ENCODE measurements around the gene RPA3.

RPA3 gene

GRCh38 chr7:7718492-7718891, at the start of gene RPA3:
TSS of gene RPA3 (minus strand) at chr7:7718607. CDS start at chr7:7640418, 78,189 bp downstream.
- DNase-seq (ENCODE audit: low read depth), result no peak

- no peak for DNase-seq (ENCODE audit: low read depth)
Observed at GRCh38 chr7:7766671-7767070, 48.3 kb upstream of the RPA3 start.

- no peak for DNase-seq (ENCODE audit: low read depth)
Observed at GRCh38 chr7:7765422-7765821, 47.0 kb upstream of the RPA3 start.

- DNase-seq (ENCODE audit: low read depth), result no peak
Observed at GRCh38 chr7:7764520-7765396, 46.4 kb upstream of the RPA3 start.

GRCh38 chr7:7761974-7762779, 43.8 kb upstream of the RPA3 start:
- DNase-seq (ENCODE audit: low read depth), result no peak

GRCh38 chr7:7761340-7761973, 43.0 kb upstream of the RPA3 start:
- no peak for DNase-seq (ENCODE audit: low read depth)

- no peak for DNase-seq (ENCODE audit: low read depth)
Observed at GRCh38 chr7:7757576-7757975, 39.2 kb upstream of the RPA3 start.

- DNase-seq (ENCODE audit: low read depth), result no peak
Observed at GRCh38 chr7:7756577-7756976, 38.2 kb upstream of the RPA3 start.

- no peak for DNase-seq (ENCODE audit: low read depth)
Observed at GRCh38 chr7:7751243-7752092, 33.1 kb upstream of the RPA3 start.

- DNase-seq (ENCODE audit: low read depth), result no peak
Observed at GRCh38 chr7:7750571-7751242, 32.3 kb upstream of the RPA3 start.

GRCh38 chr7:7746458-7746857, 28.1 kb upstream of the RPA3 start:
- DNase-seq (ENCODE audit: low read depth), result no peak

GRCh38 chr7:7745966-7746365, 27.6 kb upstream of the RPA3 start:
- no peak for DNase-seq (ENCODE audit: low read depth)

GRCh38 chr7:7745258-7745657, 26.9 kb upstream of the RPA3 start:
- DNase-seq (ENCODE audit: low read depth), result no peak

GRCh38 chr7:7742223-7742622, 23.8 kb upstream of the RPA3 start:
- DNase-seq (ENCODE audit: low read depth), result no peak

GRCh38 chr7:7740037-7740355, 21.6 kb upstream of the RPA3 start:
- no peak for DNase-seq (ENCODE audit: low read depth)

GRCh38 chr7:7739204-7740036, 21.0 kb upstream of the RPA3 start:
- no peak for DNase-seq (ENCODE audit: low read depth)

- DNase-seq (ENCODE audit: low read depth), result no peak
Observed at GRCh38 chr7:7738622-7739021, 20.2 kb upstream of the RPA3 start.

- no peak for DNase-seq (ENCODE audit: low read depth)
Observed at GRCh38 chr7:7738177-7738576, 19.8 kb upstream of the RPA3 start.

- DNase-seq (ENCODE audit: low read depth), result no peak
Observed at GRCh38 chr7:7737674-7738073, 19.3 kb upstream of the RPA3 start.

- no peak for DNase-seq (ENCODE audit: low read depth)
Observed at GRCh38 chr7:7736671-7737070, 18.3 kb upstream of the RPA3 start.
